ENCODE results near the gene HOXB1.

The HOXB1 gene

GRCh38 chr17:48577330-48577945, 46.6 kb upstream of the HOXB1 start:
- H3K27ac ChIP-seq, result no peak overlapping the region
- H3K4me3 ChIP-seq (ENCODE audit: low read depth in 1 of 2, low read length in 1 of 2), result no peak overlapping the region
- TF ChIP-seq, protein P1, sequence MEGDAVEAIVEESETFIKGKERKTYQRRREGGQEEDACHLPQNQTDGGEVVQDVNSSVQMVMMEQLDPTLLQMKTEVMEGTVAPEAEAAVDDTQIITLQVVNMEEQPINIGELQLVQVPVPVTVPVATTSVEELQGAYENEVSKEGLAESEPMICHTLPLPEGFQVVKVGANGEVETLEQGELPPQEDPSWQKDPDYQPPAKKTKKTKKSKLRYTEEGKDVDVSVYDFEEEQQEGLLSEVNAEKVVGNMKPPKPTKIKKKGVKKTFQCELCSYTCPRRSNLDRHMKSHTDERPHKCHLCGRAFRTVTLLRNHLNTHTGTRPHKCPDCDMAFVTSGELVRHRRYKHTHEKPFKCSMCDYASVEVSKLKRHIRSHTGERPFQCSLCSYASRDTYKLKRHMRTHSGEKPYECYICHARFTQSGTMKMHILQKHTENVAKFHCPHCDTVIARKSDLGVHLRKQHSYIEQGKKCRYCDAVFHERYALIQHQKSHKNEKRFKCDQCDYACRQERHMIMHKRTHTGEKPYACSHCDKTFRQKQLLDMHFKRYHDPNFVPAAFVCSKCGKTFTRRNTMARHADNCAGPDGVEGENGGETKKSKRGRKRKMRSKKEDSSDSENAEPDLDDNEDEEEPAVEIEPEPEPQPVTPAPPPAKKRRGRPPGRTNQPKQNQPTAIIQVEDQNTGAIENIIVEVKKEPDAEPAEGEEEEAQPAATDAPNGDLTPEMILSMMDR (IDR thresholded peaks at IDR 0.05), result no peak
- H3K36me3 ChIP-seq, result no peaks in the 10 kb centered on the region
- H3K27me3 ChIP-seq, result peaks cover 100% of the 10 kb centered on the region
- H3K9me3 ChIP-seq, result no peaks in the 10 kb centered on the region
- H3K4me1 ChIP-seq (ENCODE audit: control insufficient read depth in 1 of 2, insufficient read depth in 1 of 2, low read depth in 1 of 2, low read length in 1 of 2), result peaks cover 0 to 4% of the 10 kb centered on the region in 2 experiments

DNA sequence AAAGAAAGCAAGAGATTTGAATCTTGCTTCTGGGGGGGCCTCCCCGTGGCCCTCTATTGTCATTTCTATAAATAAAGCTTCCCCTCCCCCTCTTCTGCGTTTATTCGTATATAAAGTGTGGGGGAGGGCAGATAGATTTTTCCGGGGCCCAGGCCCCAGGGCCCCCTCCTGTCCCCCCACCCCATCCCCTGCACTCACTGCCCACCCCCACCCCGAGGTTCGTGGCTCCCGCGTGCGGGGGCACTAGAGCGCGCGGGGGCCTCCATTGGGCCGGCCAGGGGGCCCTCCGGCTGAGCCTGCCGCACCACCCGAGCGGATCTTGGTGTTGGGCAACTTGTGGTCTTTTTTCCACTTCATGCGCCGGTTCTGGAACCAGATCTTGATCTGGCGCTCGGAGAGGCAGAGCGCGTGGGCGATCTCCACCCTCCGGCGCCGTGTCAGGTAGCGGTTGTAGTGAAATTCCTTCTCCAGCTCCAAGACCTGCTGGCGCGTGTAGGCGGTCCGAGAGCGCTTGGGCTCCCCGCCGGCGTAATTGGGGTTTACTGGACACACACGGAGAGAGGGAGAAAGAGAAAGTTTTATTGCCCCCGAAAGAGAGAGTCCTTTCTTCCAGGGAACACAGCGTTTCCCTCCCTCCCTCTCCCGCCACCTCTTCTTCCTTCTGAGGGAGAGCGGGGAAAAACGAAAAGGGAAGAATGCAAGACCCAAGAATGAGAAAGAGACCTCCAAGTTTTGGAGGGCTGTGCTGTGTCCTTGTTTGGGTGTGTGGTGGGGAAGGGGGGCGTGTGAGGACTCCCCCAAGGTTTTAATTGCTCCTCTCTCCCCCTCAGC, 45.9 kb upstream of the HOXB1 start:
- H3K36me3 ChIP-seq, result no peaks in the 10 kb centered on the region
- H3K4me1 ChIP-seq (ENCODE audit: control insufficient read depth in 1 of 2, insufficient read depth in 1 of 2, low read depth in 1 of 2, low read length in 1 of 2), result peaks cover 0 to 4% of the 10 kb centered on the region in 2 experiments
- H3K4me3 ChIP-seq (ENCODE audit: low read depth in 1 of 2, low read length in 1 of 2), result no peak overlapping the region
- no peaks in the 10 kb centered on the region for H3K9me3 ChIP-seq
- no peak overlapping the region for H3K27ac ChIP-seq
- TF ChIP-seq, protein P1 (IDR thresholded peaks at IDR 0.05), result no peak
- H3K27me3 ChIP-seq, result peaks cover 100% of the 10 kb centered on the region

- no peak overlapping the region for H3K27ac ChIP-seq
- H3K27me3 ChIP-seq, result peaks cover 100% of the 10 kb centered on the region
- H3K4me3 ChIP-seq (ENCODE audit: low read depth in 1 of 2, low read length in 1 of 2), result no peak overlapping the region
- H3K4me1 ChIP-seq (ENCODE audit: control insufficient read depth in 1 of 2, insufficient read depth in 1 of 2, low read depth in 1 of 2, low read length in 1 of 2), result peaks cover 0 to 4% of the 10 kb centered on the region in 2 experiments
- H3K36me3 ChIP-seq, result no peaks in the 10 kb centered on the region
- TF ChIP-seq, protein P1 (IDR thresholded peaks at IDR 0.05), result no peak
- no peaks in the 10 kb centered on the region for H3K9me3 ChIP-seq
Measured at GRCh38 chr17:48575673-48576478, 45.1 kb upstream of the HOXB1 start.

DNA sequence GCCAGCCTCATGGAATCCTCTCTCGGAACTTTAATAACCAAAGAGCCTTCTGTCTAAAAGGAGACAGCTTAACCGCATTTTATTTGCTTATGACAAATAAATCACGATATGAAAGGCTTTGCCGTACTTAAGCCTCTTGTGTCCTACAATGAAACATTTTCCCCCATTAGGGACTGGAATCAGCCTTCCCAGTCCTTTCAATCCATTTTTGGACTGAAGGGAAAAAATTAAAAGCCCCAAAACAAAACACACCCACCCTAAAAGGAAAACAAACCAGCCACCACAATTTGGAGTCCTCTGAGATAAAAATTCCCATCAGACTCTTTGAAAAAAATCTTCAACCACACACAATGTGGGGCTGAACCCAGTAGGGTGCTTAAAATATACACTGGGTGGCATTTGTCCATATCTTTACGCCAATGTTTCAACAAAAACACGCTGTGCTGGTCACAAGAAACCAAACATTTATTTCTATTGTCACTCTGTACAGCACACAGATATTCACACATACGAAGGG, 44.3 kb upstream of the HOXB1 start:
- Histone ChIP-seq H3K27me3 (peaks cover 100% of the 10 kb centered on the region), H3K9me3 (no peaks in the 10 kb centered on the region), H3K36me3 (no peaks in the 10 kb centered on the region), H3K27ac (no peak overlapping the region), H3K4me3 (ENCODE audit: low read depth in 1 of 2, low read length in 1 of 2) (no peak overlapping the region), H3K4me1 (ENCODE audit: control insufficient read depth in 1 of 2, insufficient read depth in 1 of 2, low read depth in 1 of 2, low read length in 1 of 2) (peaks cover 0 to 4% of the 10 kb centered on the region in 2 experiments)
- TF ChIP-seq, protein P1 (IDR thresholded peaks at IDR 0.05), result no peak

GRCh38 chr17:48574505-48575065, 43.8 kb upstream of the HOXB1 start:
- no peaks in the 10 kb centered on the region for H3K36me3 ChIP-seq
- TF ChIP-seq, protein P1 (IDR thresholded peaks at IDR 0.05), result no peak
- H3K4me3 ChIP-seq (ENCODE audit: low read depth in 1 of 2, low read length in 1 of 2), result no peak overlapping the region
- no peak overlapping the region for H3K27ac ChIP-seq
- H3K27me3 ChIP-seq, result peaks cover 100% of the 10 kb centered on the region
- peaks cover 0 to 4% of the 10 kb centered on the region in 2 experiments for H3K4me1 ChIP-seq (ENCODE audit: control insufficient read depth in 1 of 2, insufficient read depth in 1 of 2, low read depth in 1 of 2, low read length in 1 of 2)
- H3K9me3 ChIP-seq, result no peaks in the 10 kb centered on the region
